IPS-15b (cell line): ENCODE measurements around the gene LCN12.
"Not testable (repeated sequence)": the region's sequence is repeated elsewhere in the genome, so short reads cannot be mapped to it uniquely, and the experiment has no call there.

Source experiments
- H3K27me3 ChIP-seq: one replicate; pipeline ENCODE4 v1.6.1; 2013; ENCODE audit warnings: low read length; ENCODE audit not compliant: control insufficient read depth, insufficient read depth
- H3K36me3 ChIP-seq: one replicate; pipeline ENCODE4 v1.6.1; 2013; ENCODE audit warnings: low read length; ENCODE audit not compliant: control insufficient read depth, insufficient read depth
- H3K4me1 ChIP-seq: one replicate; pipeline ENCODE4 v1.6.1; 2013; ENCODE audit warnings: mild to moderate bottlenecking, low read length; ENCODE audit not compliant: control insufficient read depth, insufficient read depth
- H3K4me3 ChIP-seq: one replicate; pipeline ENCODE4 v1.5.1; 2013; ENCODE audit warnings: low read depth, low read length
- H3K9ac ChIP-seq: one replicate; pipeline ENCODE4 v1.6.1; 2013; ENCODE audit warnings: low read depth, mild to moderate bottlenecking, low read length
- H3K9me3 ChIP-seq: one replicate; pipeline ENCODE4 v1.6.1; 2013; ENCODE audit warnings: mild to moderate bottlenecking, low read length; ENCODE audit not compliant: control insufficient read depth, insufficient read depth

Gene LCN12

DNA sequence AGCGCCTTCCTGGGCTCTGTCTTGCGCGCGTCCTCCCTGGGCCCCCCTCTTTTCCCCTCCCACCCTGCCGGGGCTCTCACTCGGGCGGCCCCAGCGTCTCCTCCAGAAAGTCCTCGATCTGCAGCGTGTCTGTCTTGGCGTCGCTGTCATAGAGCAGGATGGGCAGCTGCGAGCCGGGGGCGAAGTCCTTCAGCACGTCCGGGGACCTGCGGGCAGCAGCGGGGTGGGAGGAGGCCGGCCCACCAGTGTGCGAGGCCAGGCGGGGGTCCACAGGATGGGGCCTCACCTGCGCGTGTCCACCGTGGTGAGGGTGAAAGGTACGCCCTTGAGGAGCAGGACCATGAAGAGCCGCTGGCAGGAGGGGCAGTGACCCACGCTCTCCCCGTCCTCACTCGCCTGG lies 43.3 kb downstream of the LCN12 start:
- peak overlapping the region; percentile 43 for H3K4me3 ChIP-seq
- H3K9me3 ChIP-seq: peaks cover 4% of the 10 kb centered on the region
- H3K36me3 ChIP-seq: no peaks in the 10 kb centered on the region
- H3K27me3 ChIP-seq: peaks cover 17% of the 10 kb centered on the region
- H3K9ac ChIP-seq: no peak overlapping the region
- H3K4me1 ChIP-seq: peaks cover 5% of the 10 kb centered on the region

DNA sequence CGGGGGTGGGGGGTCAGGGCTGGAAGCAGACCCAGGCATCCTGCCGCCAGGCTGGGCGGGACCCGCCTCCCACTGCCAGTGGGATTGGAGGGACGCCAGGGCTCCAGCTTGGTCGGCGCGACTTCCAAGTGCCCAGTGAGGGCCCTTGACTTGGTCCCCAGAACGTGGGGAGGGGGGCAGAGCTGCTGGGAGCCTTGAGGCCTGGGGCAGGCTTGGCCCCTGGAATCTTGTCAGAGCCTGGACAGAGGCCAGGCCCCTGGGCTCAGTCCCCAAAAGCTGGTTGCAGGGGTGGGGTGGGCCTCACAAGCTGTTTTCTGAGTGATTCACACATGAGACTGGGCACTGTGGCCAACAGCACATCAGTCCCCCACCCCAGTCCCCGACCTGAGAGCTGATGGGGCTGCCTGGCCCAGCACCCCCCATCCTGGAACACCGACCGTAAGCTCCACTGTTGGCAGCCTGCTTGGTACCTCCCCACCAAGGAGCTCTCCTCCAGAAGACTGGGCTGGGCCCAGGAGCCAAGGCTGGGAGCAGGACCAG lies 43.8 kb downstream of the LCN12 start:
- H3K27me3 ChIP-seq: peaks cover 13% of the 10 kb centered on the region
- peaks cover 5% of the 10 kb centered on the region for H3K4me1 ChIP-seq
- no peak overlapping the region for H3K9ac ChIP-seq
- H3K9me3 ChIP-seq: no peaks in the 10 kb centered on the region
- H3K36me3 ChIP-seq: no peaks in the 10 kb centered on the region
- no peak overlapping the region for H3K4me3 ChIP-seq

- H3K4me3 ChIP-seq: peak within 1 kb of the TSS; percentile 13
Observed at GRCh38 chr9:136996361-136997292, 44.6 kb downstream of the LCN12 start, which contains the start of gene CLIC3. Gene CLIC3, minus strand, starts transcription at chr9:136996568. Its CDS starts 25 bp downstream, at chr9:136996543.

DNA sequence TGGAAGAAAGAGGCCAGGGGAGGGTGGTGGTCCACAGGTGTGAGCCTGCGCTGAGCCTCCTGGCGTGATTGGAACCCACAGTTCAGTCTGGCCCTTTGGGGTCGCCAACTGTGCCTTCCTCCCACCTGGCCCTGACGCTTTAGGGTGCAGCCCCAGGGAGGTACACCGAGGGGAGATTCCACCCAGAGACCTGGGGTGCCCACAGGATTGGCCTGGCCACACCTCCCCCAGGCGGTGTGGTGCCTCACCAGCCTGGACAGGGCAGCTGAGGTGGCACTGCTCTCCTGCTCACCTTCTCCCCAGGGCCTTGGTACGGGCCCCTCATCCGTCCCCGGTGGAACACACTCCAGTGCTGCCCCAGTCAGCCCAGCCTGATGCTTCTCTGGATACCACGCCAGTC lies 45.3 kb downstream of the LCN12 start:
- Histone ChIP-seq H3K4me3 (no peak overlapping the region), H3K27me3 (peaks cover 7% of the 10 kb centered on the region), H3K36me3 (no peaks in the 10 kb centered on the region), H3K9ac (no peak overlapping the region), H3K9me3 (no peaks in the 10 kb centered on the region), H3K4me1 (peaks cover 5% of the 10 kb centered on the region)

More at GRCh38 chr9:136996361-136997292, 44.6 kb downstream of the LCN12 start, which contains the start of gene CLIC3:
- H3K4me1 ChIP-seq: peaks cover 5% of the 10 kb centered on the region
- H3K9me3 ChIP-seq: no peaks in the 10 kb centered on the region
- H3K27me3 ChIP-seq: peaks cover 7% of the 10 kb centered on the region
- H3K36me3 ChIP-seq: no peaks in the 10 kb centered on the region
- H3K9ac ChIP-seq: no peak within 1 kb of the TSS

- no peaks in the 10 kb centered on the region for H3K36me3 ChIP-seq
- H3K4me3 ChIP-seq: no peak overlapping the region
- H3K9ac ChIP-seq: no peak overlapping the region
- H3K9me3 ChIP-seq: no peaks in the 10 kb centered on the region
- peaks cover 5% of the 10 kb centered on the region for H3K4me1 ChIP-seq
- peaks cover 7% of the 10 kb centered on the region for H3K27me3 ChIP-seq
Observed at GRCh38 chr9:136997830-136998234, 45.8 kb downstream of the LCN12 start.

DNA sequence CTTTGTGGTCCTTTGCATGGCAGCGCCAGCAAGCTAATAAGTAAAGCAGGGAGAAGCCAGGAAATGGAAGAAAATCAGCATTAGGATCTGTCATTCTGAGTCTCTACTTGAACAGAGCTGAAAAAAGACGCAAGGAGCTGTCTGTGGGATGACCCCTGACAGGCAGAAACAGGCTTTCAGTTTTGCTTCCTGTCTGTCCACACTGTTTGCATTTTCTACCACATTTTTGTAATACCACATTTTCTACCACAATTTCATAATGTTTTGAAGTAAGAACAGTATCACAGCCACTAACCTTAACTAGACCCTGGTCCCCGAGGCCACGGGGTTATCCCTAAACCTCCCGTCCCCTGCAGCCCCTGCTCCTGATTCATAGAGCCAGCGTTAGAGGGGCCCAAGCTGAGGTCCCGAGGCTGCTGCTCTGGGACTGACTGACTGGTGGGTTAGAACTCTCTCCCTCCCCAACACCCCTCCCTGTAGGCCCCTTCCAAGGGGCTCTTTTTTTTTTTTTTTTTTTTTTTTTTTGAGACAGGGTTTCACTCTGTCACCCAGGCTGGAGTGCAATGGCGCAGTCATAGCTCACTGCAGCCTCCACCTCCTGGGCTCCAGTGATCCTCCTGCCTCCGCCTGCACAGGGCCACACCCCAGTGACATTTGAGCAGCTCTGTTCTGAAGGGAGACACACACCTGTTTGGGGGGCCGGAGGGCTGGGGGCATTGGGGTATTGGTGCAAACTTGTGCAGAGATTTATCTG lies 48.3 kb downstream of the LCN12 start:
- H3K4me3 ChIP-seq: no peak overlapping the region
- peaks cover 3% of the 10 kb centered on the region for H3K27me3 ChIP-seq
- H3K9ac ChIP-seq: no peak overlapping the region
- no peaks in the 10 kb centered on the region for H3K36me3 ChIP-seq
- peaks cover 5% of the 10 kb centered on the region for H3K4me1 ChIP-seq
- no peaks in the 10 kb centered on the region for H3K9me3 ChIP-seq

DNA sequence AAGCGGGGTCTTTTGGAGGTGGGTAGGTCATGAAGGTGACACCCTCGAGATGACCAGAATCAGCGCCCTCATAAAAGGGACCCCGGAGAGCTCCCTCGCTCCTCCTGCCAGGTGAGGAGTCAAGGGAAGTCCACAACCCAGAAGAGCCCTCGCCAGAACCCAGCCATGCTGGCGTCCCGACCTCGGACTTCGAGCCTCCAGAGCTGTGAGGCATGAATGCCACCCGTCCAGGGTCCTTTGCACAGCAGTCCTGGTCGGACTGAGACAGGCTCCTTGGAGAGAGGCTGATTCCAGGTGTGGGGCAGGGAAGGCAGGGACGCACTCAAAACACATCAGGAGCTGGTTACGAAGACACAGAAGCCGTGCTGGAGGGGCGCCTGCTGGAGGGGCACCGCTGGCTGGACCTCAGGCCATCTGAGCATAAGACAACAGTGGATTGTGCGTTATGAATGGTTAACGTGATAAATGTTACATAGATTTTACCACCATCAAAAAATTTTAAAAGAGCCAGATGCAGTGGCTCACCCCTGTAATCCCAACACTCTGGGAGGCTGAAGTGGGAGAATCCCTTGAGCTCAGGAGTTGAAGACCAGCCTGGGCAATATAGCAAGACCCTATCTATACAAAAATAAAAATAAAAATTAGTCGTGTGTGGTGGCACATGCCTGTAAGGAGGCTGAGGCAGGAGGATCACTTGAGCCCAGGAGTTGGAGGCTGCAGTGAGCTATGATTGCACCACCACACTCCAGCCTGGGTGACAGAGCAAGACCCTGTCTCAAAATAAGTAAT lies 50.0 kb downstream of the LCN12 start:
- H3K9ac ChIP-seq: no peak overlapping the region
- H3K36me3 ChIP-seq: no peaks in the 10 kb centered on the region
- H3K4me3 ChIP-seq: no peak overlapping the region
- H3K9me3 ChIP-seq: no peaks in the 10 kb centered on the region
- H3K27me3 ChIP-seq: no peaks in the 10 kb centered on the region
- H3K4me1 ChIP-seq: peaks cover 2% of the 10 kb centered on the region

DNA sequence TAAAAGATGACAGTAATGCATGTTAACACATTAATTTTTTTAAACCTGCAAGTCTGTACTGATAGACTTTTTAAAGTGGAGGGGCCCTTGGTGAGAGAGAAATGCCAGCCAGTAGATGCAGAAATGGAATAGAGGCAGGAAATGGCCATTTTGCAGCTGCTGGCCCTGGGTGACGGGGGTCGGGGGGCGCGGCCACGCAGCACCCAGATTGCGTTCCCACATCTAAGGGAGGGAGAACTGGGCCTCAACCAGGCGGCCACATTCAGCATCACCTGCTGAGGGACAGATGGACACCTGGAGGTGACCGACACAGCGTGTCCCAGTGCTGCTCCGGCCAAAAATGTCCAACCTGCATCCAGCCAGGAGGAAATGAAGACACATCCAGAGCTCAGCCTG lies 50.6 kb downstream of the LCN12 start:
- Histone ChIP-seq H3K27me3 (no peaks in the 10 kb centered on the region), H3K4me1 (no peaks in the 10 kb centered on the region), H3K9me3 (no peaks in the 10 kb centered on the region), H3K9ac (no peak overlapping the region), H3K4me3 (no peak overlapping the region), H3K36me3 (no peaks in the 10 kb centered on the region)

DNA sequence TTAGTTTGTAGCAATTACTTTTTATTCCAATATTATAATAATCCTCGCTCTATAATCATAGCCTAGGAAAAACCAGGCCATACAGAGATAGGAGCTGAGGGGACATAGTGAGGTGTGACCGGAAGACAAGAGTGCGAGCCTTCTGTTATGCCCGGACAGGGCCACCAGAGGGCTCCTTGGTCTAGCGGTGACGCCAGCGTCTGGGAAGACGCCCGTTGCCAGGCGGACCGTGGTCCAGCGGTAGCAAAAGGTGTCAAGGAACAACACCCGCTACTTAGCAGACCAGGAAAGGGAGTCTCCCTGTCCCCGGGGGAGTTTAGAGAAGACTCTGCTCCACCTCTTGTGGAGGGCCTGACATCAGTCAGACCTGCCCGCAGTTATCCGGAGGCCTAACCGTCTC lies 52.2 kb downstream of the LCN12 start:
- H3K9me3 ChIP-seq, H3K27me3 ChIP-seq, H3K9ac ChIP-seq, H3K4me3 ChIP-seq, H3K4me1 ChIP-seq, H3K36me3 ChIP-seq: not testable (repeated sequence)
